IPS-NIHi11 (cell line): ENCODE data around the gene FKBP5.
"Not testable (repeated sequence)": the region's sequence is repeated elsewhere in the genome, so short reads cannot be mapped to it uniquely, and the experiment has no call there.

Experiments used
- DNase-seq: peaks from one replicate; pipeline ENCODE4 v3.0.0; 2012; ENCODE audit warnings: mixed read lengths, low spot score

FKBP5 gene

GRCh38 chr6:35583893-35584688, 104.6 kb downstream of the FKBP5 start:
- peak; percentile 62 for DNase-seq

GRCh38 chr6:35582315-35582714, 106.4 kb downstream of the FKBP5 start:
- DNase-seq: no peak

- DNase-seq: no peak
These were observed 107.1 kb downstream of the FKBP5 start for GRCh38 chr6:35581633-35582032.

GRCh38 chr6:35580836-35581235, 107.9 kb downstream of the FKBP5 start:
- no peak for DNase-seq

- DNase-seq: no peak
These were observed 112.0 kb downstream of the FKBP5 start for GRCh38 chr6:35576682-35577081.

GRCh38 chr6:35573495-35574110, 115.1 kb downstream of the FKBP5 start:
- no peak for DNase-seq

GRCh38 chr6:35570885-35571330, 117.8 kb downstream of the FKBP5 start:
- not testable (repeated sequence) for DNase-seq

- peak; percentile 69 for DNase-seq
These were observed 119.7 kb downstream of the FKBP5 start for GRCh38 chr6:35569011-35569461.

GRCh38 chr6:35566794-35567193, 121.9 kb downstream of the FKBP5 start:
- DNase-seq: no peak

- no peak for DNase-seq
These were observed 124.0 kb downstream of the FKBP5 start for GRCh38 chr6:35564733-35565132.

- no peak for DNase-seq
These were observed 126.7 kb downstream of the FKBP5 start for GRCh38 chr6:35562060-35562459.

GRCh38 chr6:35561113-35561512, 127.6 kb downstream of the FKBP5 start:
- DNase-seq: no peak

GRCh38 chr6:35558571-35558970, 130.1 kb downstream of the FKBP5 start:
- no peak for DNase-seq

GRCh38 chr6:35557239-35557638, 131.5 kb downstream of the FKBP5 start:
- DNase-seq: no peak

- no peak for DNase-seq
These were observed 133.9 kb downstream of the FKBP5 start for GRCh38 chr6:35554811-35555210.

GRCh38 chr6:35553315-35553714, 135.4 kb downstream of the FKBP5 start:
- DNase-seq: no peak

GRCh38 chr6:35552285-35552917, 136.3 kb downstream of the FKBP5 start:
- DNase-seq: peak; percentile 65

GRCh38 chr6:35550437-35550836, 138.3 kb downstream of the FKBP5 start:
- no peak for DNase-seq

GRCh38 chr6:35547676-35548075, 141.0 kb downstream of the FKBP5 start:
- no peak for DNase-seq

GRCh38 chr6:35544769-35545361, 143.8 kb downstream of the FKBP5 start:
- no peak for DNase-seq

GRCh38 chr6:35543459-35544193, 145.1 kb downstream of the FKBP5 start:
- peak; percentile 48 for DNase-seq

- DNase-seq: no peak
These were observed 146.9 kb downstream of the FKBP5 start for GRCh38 chr6:35541836-35542235.
